NCI-H82 treated with DMSO at 0.1 percent for 48 hours (cell line): ENCODE data around the gene TMEM41B.
"Not testable (repeated sequence)": the region's sequence is repeated elsewhere in the genome, so short reads cannot be mapped to it uniquely, and the experiment has no call there.

ENCODE experiments used
- DNase-seq: peaks from one replicate; lab custom pipeline; 2025; ENCODE audit not compliant: unreplicated experiment; lab: John Stamatoyannopoulos, UW

Gene TMEM41B

DNA sequence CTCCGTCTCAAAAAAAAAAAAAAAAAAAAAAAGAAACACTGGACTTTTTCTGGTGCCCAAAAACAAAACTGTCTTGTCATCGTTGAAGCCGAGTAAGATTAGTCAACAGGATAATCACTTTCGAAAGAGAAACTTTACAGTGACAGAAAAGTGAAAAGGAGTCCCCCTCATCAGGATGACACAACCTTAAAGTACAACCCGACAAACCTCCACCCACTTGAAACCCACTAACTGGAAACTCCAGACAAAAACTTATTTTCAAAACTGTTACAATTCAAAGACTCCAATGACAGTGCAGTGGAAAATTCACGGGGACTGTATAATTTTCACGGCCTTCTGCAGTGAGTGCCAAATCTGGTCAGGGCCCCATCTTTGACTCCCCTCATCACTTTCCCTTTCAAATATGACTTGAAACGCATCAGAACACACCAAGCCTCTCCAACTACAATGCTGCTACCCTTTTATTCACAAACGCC is 50.5 kb downstream of the TMEM41B start:
- DNase-seq: no peak

DNA sequence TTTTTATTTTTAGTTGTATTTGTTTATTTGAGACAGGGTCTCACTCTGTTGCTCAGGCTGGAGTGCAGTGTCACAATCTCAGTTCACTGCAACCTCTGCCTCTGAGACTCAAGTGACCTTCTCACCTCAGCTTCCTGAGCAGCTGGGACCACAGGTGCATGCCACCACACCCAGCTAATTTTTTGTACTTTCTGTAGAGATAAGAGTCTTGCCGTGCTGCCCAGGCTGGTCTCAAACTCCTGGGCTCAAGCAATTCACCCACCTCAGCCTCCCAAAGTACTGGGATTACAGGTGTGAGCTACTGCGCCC is 53.6 kb downstream of the TMEM41B start:
- not testable (repeated sequence) for DNase-seq

DNA sequence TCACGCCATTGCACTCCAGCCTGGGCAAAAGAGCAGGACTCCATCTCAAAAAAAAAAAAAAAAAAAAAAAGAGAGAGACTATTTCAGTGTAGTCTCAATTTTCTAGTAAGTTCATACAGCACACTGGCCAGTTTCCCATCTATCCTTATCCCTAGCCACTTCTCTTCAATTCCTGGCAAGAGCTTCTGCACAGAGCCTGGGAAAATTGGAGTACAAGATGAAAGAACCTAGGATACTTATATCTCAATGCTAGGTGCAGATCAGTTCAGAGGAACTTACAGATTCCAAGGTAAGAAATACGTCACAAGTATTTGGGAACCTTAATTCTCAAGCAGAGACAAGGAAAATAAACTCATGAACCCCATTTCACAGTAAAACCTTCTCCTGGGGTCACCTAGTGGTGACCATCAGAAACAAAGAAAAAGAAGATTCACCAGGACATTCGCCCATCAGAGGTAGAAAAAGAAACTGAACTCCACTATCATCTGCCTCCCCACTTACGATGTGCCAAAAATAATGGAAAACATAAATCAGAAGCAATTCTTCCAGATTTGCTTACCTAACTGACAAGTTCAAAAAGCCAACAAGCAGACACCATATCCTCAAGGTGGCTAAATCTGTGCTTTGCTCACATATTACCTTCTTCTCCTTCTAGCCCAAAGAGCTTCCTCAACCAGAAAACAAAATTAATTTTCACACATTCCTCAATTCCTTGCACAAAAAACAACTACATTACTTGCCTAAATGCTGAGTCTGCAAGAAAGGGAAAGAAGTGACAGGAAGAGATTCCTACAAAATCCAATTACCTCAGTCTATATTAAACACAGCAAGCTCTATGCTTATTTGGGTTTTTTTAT is 54.2 kb downstream of the TMEM41B start:
- no peak for DNase-seq

DNA sequence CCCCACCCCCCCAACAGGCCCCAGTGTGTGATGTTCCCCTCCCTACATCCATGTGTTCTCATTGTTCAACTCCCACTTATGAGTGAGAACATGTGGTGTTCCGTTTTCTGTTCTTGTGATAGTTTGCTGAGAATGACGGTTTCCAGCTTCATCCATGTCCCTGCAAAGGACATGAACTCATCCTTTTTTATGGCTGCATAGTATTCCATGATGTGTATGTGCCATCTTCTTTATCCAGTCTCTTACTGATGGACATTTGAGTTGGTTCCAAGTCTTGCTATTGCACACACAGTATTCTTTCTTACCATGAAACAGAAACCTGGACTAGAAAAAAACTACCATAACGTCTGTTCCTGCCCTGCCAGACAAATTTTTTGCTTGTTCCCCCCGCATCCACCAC is 56.1 kb downstream of the TMEM41B start:
- DNase-seq: not testable (repeated sequence)

DNA sequence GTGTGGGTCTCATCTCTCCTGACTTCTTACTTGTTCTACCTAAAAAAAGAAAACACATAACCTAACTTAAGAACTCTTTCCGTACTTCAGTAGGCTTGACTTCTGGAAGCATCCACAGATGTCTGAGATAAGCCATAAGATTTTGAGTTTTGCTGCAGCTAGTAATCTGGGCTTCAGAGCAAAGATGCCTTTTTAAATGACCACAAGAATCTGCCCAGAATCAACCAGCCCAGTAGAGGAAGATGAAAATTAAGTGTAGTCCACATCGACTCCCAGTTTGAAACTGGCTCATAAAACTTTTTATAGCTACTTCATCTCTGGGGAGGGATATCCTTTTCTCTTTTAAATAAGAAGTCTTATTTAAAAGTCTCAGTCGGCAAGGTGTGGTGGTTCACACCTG is 60.0 kb downstream of the TMEM41B start:
- no peak for DNase-seq

DNA sequence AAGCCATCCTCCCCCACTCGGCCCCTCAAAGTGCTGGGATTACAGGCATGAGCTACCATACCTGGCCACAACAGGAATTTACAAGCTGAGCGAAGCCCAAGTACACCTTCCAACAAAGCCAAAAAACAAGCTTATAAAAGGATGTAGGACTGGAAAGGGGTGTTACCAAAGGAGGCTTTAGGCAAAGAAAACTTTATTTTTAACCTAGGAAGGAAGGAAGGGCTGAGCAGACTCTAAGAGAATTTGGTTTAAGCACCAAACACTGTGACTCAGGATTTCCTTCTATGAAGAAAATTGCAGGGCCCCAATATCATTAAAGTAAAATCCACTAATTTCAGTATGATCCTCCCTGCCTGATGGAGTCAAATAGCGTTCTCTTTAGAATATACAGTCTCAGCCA is 61.3 kb downstream of the TMEM41B start:
- DNase-seq: no peak

DNA sequence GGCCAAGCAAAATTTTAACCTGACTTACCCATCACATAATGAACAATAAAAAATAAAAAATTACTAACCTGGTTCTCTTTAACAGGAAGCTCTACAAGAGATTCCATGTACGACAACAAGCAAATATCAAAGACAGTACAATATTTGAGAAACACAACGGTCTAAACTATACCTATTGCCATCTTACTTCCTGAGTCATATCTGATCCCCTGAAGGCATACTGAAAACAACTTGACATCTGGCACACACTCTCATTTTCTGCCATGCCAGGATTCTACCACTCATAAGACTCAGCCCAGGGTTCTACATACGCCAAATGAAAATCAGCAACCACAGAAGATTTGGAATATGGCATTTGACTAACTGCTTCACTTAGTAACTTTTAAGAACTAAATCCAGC is 63.1 kb downstream of the TMEM41B start:
- no peak for DNase-seq

DNA sequence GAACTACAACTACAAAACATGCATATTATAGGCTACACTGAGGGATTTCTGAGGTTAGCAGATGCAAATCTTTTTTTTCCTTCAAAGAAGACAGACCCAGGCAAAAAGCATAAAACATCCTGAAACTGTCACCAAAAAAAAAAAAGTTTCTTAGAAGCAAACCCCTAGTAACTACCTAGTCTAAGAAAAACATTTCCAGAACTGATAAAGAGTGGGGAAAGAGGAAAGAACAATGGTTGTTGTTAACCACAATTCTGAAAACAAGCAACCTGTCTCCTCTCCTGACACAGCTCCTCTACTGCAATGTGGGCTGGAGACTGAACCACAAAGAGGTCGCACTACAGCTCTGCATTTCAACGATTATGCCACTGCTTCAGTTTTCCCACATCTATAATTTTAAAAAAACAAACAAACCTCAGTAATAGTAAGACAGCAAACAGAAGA is 64.2 kb downstream of the TMEM41B start:
- no peak for DNase-seq

DNA sequence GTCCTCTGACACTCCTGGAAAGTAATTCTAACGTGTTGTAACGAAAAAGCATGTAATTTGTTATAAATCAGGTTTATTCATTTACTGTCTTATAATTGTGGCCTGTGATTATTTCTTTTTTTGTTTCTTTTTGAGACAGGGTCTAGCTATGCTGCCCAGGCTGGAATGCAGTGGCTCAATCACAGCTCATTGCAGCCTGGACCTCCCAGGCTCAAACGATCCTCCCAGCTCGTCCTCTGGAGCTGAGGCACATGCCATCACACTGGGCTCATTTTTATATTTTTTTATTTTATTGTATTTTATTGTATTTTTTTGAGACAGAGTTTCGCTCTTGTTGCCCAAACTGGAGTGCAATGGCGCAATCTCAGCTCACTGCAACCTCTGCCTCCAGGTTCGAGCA is 65.1 kb downstream of the TMEM41B start:
- no peak for DNase-seq

DNA sequence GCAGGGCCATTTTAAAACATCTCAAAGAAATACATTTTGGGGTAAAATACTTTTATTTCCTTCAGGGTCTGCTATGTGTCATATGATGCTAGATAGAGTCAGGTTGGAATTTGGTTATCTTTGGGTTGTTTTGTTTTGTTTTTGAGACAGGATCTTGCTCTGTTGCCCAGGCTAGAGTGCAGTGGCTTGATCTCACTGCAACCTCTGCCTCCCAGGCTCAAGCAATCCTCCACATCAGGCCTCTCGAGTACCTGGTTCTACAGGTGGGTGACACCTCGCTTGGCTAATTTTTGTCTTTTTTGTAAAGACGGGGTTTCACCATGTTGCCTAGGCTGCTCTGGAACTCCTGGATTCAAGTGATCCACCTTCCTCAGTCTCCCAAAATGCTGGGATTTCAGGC is 66.5 kb downstream of the TMEM41B start:
- DNase-seq: no peak

DNA sequence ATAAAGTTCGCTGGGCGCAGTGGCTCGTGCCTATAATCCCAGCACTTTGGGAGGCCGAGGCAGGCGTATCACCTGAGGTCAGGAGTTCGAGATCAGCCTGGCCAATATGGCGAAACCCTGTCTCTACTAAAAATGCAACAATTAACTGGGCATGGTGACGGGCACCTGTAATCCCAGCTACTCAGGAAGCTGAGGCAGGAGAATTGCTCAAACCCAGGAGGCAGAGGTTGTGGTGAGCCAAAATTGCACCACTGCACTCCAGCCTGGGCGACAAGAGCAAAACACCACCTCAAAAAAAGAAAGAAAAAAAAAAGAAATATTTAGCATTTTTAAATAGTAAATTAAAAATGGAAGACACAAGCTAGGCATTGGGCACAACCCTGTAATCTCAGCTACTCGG is 78.2 kb downstream of the TMEM41B start:
- not testable (repeated sequence) for DNase-seq

DNA sequence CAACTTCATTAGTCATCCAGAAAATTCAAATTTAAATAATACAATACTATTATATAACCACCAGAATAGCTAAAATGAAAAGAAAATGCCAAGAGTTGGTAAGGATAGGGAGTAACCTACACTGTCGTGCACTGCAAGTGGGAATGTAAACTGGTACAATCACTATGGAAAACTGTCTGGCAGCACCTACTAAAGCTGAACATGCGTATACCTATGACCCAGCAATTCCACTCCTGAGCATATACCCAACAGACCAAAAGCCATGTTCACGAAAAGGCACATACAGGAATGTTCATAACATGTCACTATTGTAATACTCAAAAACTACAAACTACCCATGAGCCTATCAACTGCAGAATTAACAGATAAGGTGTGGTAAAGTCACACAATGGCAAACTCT is 81.9 kb downstream of the TMEM41B start:
- no peak for DNase-seq

DNA sequence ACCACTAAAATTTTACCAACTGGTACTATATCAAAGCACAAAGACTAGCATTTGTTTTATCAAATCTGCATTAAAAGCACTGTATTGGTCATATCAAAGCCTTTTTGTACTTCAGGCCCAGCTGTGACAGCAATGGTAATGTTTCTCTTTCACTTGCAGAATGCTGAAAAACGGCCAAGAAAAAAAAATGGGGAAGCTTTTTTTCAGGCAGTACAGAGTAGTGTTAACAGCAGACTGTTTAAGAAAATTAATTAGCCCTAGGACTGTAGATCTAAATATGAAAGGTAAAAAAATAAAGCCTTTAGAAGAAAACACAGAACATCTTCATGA is 82.6 kb downstream of the TMEM41B start:
- DNase-seq: no peak
